Stimulated activated CD4-positive, alpha-beta T cell treated with anti-CD3 and anti-CD28 coated beads, Interleukin-2, amount 100 ng/mL, for 24 hours (primary cell): ENCODE measurements around the gene PMVK.
"Not testable (repeated sequence)": the region's sequence is repeated elsewhere in the genome, so short reads cannot be mapped to it uniquely, and the experiment has no call there.

Experiments
- DNase-seq, 2 donors: peaks; one replicate each; pipeline ENCODE4 v3.0.0-alpha.2; 2020

Gene PMVK

DNA sequence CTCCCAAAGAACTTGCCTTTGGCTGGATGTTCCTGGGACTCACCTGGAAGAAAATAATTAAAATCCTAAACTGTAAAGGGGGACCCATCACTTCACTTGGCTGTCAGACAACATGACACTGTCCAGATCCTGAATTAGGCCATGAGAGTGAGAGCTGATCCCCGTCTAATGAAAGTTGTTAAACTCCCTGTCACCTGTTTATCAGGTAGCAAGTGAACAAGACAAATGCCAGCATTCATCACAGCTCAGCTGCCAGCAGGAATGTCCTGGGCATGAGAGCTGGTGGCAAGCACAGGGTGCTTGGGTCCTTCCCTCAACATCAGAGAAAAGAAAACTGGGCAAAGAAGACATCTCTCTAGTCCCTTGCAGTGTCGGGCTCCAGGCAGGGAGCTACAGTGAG is 23.8 kb downstream of the PMVK start:
- no peak for DNase-seq

- no peak for DNase-seq
These were observed 24.6 kb downstream of the PMVK start for GRCh38 chr1:154911691-154912550.

- DNase-seq, result no peak
These were observed 25.7 kb downstream of the PMVK start for GRCh38 chr1:154910851-154911250.

DNA sequence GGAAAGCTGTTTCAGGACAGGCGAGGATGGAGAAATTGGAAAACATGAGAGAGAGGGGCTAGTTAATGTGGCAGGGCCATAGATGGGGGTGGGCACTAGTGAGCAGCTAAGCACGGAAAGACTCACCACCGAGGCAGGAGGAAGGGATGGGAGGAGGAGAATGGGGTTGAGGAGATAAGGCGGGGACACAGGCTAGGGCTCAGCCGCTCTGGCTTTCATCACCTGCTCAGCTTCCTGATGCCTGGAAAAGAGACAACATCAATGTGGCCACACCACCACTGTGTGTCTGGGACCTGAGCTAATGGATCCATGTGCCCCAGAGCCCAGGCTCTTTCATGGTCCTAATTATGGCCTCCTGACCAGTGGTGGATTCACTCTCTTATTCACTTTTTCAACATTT is 27.6 kb downstream of the PMVK start:
- DNase-seq, result no peak

DNA sequence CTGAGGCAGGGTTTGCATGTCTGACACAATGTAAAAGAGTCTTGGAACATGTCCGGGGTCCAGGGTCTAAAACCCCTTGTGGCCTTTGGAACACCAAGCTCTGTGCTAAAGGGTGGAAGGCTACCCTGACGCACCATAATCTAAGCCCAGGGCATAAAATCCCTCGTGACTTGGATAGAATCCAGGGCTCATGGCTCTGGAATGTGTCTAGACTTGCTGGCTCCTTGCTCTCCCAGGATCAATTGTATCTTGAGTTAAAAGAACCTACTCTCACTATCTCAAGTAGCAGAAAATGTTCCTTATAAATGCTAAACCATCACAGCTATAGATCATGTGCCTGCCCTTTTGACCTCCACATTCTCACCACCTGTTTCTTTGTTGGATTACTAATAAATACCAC is 28.4 kb downstream of the PMVK start:
- DNase-seq, result not testable (repeated sequence)

DNA sequence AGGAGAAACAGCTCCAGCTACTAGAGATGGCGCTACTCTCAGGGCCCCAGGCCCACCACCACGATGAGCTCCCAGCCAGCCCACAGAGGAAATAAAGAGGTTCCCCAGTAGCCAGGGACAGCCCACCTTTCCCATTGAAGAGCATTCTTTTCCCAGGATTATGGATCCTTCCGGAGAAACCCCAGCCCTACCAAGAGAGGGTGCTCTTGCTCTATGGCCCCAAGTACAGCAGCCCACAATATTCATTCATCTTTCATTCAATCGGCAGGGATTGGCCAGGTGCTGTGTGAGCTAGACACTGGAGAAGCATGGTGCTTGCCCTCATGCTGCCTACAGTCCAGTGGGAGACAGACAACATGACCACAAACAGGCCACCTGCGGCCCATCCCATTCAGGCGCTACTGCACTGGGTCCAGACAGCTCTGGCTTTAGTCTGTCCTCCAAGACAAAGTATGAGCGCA is 29.9 kb downstream of the PMVK start:
- DNase-seq, result no peak

DNA sequence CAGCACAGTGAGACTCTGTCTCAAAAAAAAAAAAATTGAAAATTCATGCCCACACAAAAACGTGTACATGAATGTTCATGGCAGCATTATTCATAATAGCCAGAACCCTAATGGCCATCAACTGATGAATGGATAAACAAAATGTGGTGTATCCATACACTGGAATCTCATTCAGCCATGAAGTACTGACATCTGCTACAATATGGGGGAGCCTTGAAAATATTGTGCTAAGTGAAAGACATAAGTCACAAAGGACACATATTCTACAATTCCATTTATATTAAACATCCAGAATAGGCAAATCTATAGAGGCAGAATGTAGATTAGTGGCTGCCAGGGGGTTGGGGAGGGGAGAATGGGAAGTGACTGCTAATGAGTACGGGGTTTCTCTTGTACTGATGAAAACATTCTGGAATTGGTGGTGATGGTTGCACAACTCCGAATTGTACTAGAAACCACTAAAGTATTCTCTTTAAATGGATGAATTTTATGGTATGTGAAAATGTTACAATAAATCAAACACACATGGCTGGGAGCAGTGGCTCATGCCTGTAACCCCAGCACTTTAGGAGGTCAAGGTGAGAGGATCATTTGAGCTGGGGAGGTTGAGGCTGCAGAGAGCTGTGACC is 33.5 kb downstream of the PMVK start:
- no peak for DNase-seq

DNA sequence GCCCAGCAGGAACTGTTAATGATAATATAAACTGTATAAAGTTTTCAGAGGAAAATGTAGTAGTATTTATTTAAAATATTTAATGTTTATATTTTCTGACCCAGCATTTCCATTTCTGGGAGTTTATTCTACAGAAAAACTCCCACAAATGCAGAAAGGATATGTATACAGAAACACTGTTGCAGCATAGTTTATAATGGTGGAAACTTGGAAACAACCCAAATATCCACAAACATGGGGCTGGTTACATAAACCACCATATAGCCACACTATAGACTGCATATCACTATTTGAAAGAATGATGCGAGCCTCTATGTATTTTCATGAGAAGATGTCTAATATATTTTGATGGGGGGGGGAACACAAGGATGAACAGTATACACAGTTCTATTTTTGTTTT is 34.9 kb downstream of the PMVK start:
- no peak for DNase-seq

- no peak for DNase-seq
These were observed 37.5 kb downstream of the PMVK start for GRCh38 chr1:154899041-154899440.

DNA sequence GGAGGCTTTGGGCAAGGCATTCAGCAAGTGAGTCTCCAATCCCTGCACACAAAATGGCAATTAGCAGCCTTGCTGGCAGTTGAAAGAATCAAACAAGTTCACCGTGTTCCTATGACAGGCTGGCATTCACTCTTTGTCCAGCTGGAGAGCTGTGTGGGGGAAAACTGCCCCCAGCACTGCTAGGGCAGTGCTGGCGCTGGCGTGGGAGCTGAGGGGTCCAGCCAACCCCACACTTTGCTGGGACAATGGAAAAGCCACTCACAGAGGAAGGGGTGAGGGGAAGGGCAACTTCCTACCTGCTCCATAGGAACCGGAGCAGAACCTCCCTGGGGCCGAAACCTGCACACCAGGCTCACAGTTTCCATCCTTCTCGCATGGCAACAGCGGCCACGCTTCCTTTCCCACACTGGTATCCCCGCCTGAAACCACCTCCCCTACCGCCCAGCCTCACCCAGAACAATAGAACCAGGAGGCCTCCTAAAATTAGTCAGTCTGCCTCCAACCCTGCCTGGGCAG is 39.7 kb downstream of the PMVK start:
- no peak for DNase-seq

GRCh38 chr1:154895798-154896197 is 40.7 kb downstream of the PMVK start:
- no peak for DNase-seq

DNA sequence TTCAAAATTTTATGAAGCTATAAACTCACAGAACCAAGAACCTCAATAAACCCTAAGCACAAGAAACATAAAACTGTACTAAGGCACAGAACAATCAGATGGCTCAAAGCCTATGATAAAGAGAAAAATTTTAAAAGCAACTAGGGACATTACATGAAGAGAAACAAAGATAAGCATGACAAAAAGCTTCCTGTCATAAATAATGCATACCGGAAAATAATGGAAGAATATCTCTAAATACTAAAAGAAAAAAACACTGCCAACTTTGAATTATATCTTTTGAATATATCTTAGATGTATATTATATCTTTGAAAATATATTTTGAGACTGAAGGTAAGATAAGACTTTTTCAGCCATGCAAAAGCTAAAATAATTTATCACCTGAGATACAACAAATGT is 45.1 kb downstream of the PMVK start:
- no peak for DNase-seq

- DNase-seq, result no peak
These were observed 47.8 kb downstream of the PMVK start for GRCh38 chr1:154888757-154889156.

GRCh38 chr1:154886281-154887015 is 50.1 kb downstream of the PMVK start:
- no peak for DNase-seq

- no peak for DNase-seq
These were observed 51.4 kb downstream of the PMVK start for GRCh38 chr1:154884869-154885701.

DNA sequence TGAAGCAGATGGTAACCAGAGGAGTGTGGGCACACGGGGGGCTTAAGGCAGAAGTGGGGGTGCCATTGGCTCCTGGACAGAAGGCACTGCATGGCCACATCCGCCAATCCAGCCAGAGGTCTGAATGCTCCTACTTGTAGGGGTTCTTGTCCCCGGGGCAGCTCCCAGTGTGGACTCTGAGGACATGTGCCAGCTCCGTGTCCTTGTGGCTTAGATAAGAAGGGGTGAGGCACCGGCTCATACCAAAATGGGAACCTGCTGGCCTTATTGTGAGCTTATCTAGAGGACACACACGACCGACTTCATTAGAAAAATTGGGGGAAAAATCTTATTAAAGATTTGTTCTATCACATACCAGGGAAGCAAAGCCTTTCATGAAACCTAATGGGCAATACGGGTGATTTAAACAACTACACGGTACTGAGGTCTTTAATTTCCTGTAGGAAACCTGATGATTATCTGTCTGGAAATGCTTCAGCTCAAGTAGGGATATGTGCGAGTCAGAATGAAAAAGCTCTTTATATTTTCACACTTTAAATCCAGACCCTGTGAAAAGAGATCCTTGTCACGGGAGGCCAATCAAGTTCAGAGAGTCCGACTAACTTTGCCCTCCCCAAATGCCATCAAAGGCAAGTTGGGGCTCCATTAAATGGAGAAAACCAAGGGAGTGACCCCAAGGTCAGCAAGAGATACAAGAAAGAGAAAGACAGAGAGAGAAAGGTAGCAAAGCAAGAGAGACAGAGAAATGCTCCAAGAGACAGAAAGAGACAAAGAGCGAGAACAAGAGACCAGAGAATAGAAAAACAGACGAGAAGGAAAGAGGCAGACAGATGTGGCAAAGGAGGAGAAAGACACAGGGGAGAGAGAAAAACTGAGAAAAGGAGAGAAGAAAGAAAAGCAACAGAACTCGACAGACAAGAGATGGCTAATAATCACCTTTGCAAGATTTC is 52.3 kb downstream of the PMVK start:
- no peak for DNase-seq

DNA sequence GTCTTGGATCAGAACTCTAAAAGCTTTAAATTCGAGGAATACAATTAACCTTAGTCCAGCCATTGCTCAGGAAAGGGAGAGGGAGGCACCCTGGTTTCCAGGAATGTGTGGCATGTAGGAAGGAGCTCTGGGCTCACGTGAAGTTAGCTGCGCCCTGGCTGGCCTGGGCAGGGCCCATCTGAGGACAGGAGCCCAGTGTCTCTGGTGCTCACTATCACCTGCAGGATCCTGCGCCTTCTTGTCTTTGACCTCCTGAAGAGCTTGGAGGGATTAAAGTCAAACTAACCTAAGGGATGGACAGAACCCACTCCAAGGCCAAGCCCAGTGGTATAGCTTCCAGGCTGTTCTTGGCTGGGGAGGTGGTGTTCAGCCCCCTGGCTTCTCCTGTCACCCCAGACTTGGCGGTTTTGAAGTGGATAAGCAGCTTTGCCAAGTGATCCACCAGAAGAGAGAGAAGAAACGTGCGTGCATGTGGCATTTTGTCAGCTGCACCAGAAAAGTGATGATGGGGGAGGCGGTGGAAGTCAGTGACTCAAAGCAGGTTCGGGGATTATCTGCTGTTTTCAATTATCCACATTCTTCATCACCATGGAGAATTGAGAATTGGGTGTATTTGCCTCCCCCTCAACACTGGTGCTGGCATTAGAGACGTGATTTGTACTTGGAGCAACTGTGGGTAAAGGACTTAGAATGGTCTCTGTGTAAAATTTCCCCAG is 54.5 kb downstream of the PMVK start:
- no peak for DNase-seq

GRCh38 chr1:154880671-154881070 is 55.8 kb downstream of the PMVK start:
- DNase-seq, result no peak

GRCh38 chr1:154879038-154879421 is 57.5 kb downstream of the PMVK start:
- DNase-seq, result no peak

- DNase-seq, result peak; percentile 78 to 79
These were observed 58.0 kb downstream of the PMVK start for GRCh38 chr1:154878371-154879037.
